Right kidney (tissue), 1 donor: ENCODE measurements around the gene AK4.
"Not testable (repeated sequence)": the region's sequence is repeated elsewhere in the genome, so short reads cannot be mapped to it uniquely, and the experiment has no call there.

Experiments
- DNase-seq: peaks from one replicate; pipeline ENCODE4 v3.0.0-alpha.2; 2016

The AK4 gene

GRCh38 chr1:65149351-65150107, 1.5 kb downstream of the AK4 start:
- no peak for DNase-seq

DNA sequence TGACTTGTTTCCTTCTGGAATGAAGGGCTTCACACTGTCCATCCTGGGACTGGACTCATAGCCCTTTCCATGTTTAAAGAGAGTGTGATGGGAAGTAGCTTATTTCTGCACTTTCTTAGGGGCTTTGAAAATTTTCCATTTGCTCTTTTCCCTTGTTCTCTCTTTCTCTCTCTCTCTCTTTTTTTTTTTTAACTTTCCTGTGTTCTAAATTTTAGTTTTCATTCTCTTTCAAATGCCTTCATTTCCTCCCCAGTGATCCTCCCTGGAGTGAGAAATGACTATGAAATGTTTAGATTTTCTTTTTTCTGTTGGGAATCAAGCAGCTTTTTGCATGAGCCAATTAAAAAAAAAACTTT, 2.1 kb downstream of the AK4 start:
- DNase-seq = no peak

GRCh38 chr1:65150583-65151263, 2.7 kb downstream of the AK4 start:
- DNase-seq = no peak

GRCh38 chr1:65151641-65152040, 3.6 kb downstream of the AK4 start:
- no peak for DNase-seq

GRCh38 chr1:65153635-65154034, 5.6 kb downstream of the AK4 start:
- no peak for DNase-seq

- no peak for DNase-seq
Measured at GRCh38 chr1:65156910-65157545, 9.0 kb downstream of the AK4 start.

DNA sequence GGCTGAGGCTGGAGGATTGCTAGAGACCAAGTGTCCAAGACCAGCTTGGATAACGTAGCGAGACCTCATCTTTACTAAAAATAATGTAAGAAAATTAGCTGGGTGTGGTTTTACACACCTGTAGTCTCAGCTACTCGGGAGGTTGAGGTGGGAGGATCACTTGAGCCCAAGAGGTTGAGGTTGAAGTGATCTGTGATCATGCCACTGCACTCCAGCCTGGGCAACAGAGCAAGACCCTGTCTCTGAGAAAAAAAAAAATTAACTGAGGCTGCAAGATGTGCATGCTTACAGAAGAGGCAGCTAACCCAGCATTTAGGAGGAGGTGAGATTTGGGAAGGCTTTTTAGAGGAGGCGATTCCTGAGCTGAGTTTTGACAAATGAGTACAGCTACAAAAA, 9.5 kb downstream of the AK4 start:
- no peak for DNase-seq

GRCh38 chr1:65159291-65159688, 11.3 kb downstream of the AK4 start:
- DNase-seq = not testable (repeated sequence)

DNA sequence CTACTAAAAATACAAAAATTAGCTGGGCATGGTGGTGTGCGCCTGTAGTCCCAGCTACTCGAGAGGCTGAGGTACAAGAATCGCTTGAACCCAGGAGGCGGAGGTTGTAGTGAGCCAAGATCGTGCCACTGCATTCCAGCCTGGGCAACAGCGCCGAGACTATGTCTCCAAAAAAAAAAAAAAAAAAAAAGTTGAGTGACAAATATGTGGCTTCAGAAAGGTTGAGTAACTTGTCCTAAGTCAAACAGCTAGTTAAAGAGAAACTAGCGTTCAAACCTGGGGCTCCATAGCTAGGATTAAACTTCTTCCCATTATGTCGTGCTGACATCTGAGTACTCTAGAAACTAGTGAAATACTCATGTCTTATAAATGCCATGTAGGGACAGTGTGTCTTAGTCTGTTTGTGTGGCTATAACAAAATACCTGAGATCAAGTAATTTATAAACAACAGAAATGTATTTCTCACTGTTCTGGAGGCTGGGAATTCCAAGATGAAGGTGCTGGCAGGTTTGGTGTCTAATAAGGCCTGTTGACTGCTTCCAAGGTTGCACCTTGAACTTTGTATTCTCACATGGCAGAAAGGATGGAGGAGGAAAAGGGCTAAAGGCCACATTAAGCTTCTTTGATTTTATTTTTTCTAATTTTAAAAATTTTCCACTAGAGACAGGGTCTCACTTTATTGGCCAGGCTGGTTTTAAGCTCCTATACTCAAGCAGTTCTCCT, 12.0 kb downstream of the AK4 start:
- no peak for DNase-seq

DNA sequence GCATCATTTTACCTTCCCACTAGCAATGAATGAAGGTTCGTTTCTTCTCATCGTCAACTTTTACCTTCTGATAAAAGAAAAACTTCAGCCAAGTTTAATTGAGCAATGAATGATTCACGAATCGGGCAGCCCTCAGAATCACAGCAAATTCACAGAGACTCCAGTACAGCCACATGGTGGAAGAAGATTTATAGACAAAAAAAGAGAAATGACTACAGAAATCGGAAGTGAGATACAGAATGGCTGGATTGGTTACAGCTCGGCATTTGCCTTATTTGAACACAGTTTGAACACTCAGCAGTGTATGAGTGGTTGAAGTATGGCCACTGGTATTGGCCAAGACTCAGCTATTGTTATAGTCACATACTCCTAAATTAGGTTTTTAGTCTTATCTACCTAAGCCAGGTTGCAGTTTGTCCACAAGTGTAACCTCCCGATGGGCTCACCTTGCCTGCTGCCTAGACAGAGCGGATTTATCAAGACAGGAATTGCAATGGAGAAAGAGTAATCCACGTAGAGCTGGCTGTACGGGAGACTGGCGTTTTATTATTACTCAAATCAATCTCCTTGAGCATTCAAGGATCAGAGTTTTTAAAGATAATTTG, 15.3 kb downstream of the AK4 start:
- no peak for DNase-seq

- DNase-seq = not testable (repeated sequence)
Measured at GRCh38 chr1:65164101-65164500, 16.1 kb downstream of the AK4 start.

DNA sequence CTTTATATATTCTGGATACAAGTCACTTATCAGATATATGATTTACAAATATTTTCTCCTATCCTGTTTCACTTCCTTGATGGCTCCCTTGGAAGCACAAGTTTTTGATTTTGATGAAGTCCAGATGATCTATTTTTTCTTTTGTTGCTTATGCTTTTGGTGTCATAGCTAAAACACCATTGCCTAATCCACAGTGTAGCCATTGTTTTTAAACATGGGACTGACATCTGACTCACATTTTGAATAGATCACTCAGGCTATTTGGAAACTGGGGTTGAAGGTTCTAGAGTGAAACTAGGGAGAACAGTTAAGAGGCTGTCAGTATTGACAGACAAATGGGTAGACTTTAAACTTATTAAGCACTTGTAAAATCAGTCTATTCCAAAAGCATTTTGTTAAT, 16.6 kb downstream of the AK4 start:
- DNase-seq = no peak

GRCh38 chr1:65165269-65165993, 17.4 kb downstream of the AK4 start:
- DNase-seq = no peak

- DNase-seq = no peak
Measured at GRCh38 chr1:65166572-65167305, 18.7 kb downstream of the AK4 start.

DNA sequence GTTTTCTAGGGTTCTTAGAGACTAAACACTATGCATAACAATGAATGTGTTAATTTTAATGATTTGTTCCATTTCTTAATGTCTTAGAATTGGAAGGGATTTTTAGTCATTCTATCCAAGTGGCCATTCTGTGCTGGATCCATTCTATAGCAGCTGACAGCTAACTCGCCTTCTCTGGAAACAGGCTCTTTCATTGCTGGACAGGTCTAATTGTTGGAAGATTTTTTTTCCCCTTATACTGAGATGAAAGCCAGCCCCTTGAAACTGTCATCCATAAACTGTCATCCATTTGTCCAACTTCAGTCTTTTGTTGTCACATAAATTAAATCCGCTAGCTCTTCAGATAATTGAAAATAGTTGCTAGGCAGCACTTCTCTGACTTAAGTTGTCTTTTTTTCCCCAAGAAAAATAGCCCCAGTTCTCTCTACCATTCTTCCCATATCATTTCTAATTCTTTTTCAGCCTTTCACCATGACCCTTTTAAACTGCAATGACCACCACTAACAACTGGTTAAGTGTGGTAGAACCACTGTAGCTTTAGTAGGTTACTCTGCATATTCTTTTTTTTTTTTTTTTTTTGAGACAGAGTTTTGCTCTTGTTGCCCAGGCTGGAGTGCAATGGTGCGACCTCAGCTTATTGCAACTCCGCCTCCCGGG, 19.7 kb downstream of the AK4 start:
- DNase-seq = no peak

DNA sequence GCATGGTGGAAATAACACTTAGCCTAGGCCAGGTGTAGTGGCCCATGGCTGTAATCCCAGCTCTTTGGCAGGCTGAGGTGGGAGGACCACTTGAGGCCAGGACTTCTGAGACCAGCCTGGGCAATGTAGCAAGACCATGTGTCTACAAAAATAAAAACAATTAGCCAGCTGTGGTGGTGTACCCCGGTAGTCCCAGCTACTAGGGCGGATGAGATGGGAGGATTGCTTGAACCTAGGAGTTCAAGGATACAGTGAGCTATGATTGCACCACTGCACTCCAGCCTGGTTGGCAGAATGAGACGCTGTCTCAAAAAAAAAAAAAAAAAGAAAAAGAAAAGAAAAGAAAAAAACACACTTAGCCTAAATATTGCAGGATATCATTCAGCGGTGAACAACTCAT, 20.9 kb downstream of the AK4 start:
- DNase-seq = no peak

- no peak for DNase-seq
Measured at GRCh38 chr1:65170511-65171142, 22.6 kb downstream of the AK4 start.

- DNase-seq = no peak
Measured at GRCh38 chr1:65172936-65173690, 25.1 kb downstream of the AK4 start.

DNA sequence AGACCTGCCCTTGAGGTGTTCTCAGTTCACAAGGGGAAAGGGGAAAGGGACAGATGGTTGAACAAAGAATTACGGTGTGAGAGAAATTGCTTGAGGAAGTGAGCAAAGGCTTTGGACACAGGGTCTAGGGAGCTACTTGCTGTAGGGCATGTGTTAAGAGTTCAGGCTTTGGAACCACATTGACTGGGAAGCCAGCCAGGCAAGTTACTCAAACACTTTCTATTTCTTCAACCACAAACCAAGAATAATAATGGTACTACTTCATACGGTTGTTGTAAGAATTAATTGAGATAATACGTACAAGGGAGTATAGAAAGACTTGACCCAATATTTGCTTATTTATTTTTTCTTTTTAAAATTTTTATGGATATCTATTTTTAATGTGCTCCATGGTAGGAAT, 26.6 kb downstream of the AK4 start:
- DNase-seq = no peak
